Measurements from ENCODE around the gene RPS6KA2.
"Not testable (repeated sequence)": the region's sequence is repeated elsewhere in the genome, so short reads cannot be mapped to it uniquely, and the experiment has no call there.

The RPS6KA2 gene

GRCh38 chr6:166588691-166589336, 38.2 kb downstream of the RPS6KA2 start:
- no peak for DNase-seq

DNA sequence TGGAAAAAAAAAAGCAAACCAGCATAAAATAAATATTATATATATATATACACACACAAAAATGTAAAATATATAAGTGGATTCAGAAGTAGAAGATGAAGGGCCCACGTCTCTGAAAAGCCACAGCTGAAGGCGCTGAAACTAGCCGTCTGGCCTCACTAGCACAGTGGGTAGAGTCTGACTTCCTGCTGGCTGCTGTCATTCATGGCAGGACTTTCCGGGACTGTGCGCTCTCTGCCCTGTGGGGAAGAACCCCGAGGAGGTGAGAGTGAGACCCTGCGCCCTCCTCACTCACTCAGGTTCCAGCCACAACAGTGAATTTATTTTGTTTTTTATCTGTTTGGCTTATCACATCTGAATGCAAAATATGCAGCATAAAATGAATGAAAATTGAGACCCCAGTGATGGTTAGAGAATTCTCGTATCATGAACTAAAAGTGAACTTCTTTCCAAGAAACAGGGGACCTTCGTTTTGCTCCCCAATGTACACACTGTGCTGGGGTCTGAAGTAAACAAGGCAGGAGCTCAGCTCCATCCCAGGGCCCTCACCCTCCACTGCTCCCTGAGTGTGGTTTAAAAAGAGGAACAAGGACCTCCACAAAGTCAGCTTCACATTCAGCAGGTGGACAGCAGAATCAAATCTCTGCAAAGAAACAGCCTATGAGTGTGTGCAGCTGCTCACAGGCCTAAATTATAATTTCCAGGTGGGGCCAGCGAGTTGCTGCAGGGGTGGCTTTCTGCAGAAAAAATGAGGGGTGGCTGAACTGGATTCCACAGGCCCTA, 39.2 kb downstream of the RPS6KA2 start:
- no peak for DNase-seq

DNA sequence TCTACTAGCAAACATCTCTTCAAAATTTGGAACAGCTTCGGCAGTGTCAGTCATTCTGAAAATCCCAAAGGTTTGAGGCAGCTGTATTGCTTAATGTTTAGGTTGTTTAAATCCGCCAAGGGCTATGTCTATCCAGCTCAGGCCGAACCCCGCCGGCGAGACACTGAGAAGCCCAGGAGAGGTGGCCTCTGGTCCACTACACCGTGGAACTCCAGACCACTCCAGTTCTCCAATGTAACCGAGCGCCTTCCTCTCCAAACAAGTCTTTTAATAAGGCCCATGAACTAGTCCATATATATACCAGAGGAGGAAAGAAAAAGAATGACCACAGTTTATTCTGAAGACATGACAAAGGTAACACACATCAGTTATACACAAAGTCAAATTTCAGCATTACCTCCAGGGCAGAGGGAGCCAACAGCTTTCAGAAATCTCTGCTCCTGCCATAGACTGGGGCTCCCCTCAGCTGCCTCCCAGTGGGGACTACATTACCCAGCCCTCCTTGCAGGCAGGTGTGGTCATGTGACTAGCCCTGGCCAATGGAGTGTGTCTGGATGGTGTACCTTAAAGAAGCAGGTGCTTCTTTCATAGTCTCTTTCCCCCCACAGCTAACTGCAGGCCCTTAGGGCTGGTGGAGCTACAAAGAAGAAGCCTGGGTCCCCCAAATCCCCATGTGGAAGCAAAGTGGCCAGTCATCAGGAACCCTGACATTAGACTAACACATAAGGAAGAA, 40.5 kb downstream of the RPS6KA2 start, which contains the start of gene RAMACL:
Gene RAMACL, minus strand, starts transcription at position 255 of the 733 bp plus-strand sequence. Its CDS starts 201 bp downstream, at position 54.
- DNase-seq: peak; percentile 43

- DNase-seq: no peak
These were observed 42.1 kb downstream of the RPS6KA2 start for GRCh38 chr6:166584853-166585429.

GRCh38 chr6:166584155-166584554, 42.9 kb downstream of the RPS6KA2 start:
- DNase-seq: no peak

DNA sequence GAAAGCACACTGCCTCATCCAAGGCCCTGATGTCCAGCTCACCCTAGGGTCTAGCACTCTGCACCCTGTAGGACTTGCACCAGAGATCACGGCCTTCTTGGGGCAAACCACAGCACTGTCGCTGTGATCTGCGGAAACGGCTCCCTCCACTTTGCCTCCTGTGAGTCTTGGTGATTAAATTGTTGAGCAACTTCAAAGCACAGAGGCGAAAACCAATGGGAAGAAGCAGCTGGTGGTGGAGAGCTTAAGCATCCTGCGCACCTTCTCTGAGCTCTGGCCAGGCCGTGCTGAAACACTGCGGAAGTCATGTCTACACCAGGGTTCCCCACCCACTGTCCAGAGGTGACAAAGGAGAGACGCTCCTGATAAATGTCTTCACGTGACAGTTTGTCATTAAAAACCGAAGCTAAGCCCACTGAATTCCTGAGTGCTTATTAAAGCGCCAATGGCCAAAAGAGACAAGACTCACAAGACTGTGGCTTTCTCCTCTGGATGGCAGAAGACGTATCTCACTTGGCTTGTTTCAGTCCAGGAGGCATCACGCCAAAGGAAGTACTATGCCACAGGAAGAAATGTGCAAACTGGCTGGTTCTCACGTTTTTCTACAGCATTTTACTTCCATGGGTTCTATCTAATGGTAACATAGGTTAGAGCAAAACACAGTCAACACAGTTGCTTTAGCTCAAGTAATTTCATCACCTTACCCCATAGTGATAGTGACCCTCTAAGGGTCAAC, 43.7 kb downstream of the RPS6KA2 start:
- no peak for DNase-seq

DNA sequence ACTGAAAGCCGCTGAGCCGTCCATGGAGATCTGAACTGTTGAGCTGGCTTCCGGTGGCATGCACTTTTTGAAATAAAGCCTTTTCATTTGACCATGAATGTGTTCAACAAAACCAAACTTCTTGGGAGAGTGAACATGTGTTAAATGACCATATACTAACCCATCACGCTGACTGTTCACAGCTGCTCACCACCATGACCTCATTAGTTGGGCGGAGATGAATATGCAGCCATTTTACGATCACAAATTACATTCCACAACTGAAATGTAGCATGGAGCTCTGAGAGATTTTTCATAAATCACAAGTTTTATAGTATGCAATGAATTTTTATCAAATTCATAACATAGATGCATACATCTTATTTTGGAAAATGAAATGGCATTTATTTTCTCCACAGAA, 44.8 kb downstream of the RPS6KA2 start:
- no peak for DNase-seq

DNA sequence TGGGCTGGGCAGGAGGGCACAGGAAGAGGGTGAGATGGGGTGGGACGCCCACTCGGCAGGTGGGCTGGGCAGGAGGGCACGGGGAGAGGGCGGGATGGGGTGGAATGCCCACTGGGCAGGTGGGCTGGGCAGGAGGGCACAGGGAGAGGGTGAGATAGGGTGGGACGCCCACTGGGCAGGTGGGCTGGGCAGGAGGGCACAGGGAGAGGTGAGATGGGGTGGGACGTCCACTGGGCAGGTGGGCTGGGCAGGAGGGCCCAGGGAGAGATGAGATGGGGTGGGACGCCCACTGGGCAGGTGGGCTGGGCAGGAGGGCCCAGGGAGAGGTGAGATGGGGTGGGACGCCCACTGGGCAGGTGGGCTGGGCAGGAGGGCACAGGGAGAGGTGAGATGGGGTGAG, 45.2 kb downstream of the RPS6KA2 start:
- DNase-seq: not testable (repeated sequence)

GRCh38 chr6:166581091-166581511, 46.0 kb downstream of the RPS6KA2 start:
- DNase-seq: no peak

- no peak for DNase-seq
These were observed 46.7 kb downstream of the RPS6KA2 start for GRCh38 chr6:166580076-166581050.

DNA sequence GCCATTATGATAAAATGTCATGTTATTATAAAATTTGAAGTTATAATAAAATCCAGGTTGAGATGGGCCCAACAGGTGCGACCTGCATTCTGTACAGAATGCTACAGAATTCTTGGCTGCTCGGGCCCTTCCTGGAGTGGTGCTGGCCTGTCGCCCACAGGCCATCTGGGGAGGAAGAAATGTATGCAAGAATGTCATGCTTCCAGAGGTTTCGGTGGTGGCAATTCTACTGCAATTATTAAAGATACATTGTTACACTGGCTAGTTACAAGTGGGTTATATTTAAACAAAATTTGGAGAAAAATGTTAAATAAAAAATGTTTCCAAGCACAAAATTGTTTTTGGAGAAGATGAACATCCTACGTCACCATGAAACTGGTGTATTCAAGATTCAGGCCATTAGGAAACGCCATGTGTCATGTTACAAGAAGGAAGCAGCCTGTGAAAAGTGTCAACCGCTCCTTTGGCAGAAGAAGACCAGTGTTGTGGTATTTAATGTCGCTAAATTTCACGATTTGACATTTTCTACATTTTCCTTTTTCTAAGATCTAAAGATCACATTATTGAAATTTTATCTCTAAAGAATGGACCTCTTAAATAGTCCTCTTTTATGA, 47.7 kb downstream of the RPS6KA2 start:
- no peak for DNase-seq

DNA sequence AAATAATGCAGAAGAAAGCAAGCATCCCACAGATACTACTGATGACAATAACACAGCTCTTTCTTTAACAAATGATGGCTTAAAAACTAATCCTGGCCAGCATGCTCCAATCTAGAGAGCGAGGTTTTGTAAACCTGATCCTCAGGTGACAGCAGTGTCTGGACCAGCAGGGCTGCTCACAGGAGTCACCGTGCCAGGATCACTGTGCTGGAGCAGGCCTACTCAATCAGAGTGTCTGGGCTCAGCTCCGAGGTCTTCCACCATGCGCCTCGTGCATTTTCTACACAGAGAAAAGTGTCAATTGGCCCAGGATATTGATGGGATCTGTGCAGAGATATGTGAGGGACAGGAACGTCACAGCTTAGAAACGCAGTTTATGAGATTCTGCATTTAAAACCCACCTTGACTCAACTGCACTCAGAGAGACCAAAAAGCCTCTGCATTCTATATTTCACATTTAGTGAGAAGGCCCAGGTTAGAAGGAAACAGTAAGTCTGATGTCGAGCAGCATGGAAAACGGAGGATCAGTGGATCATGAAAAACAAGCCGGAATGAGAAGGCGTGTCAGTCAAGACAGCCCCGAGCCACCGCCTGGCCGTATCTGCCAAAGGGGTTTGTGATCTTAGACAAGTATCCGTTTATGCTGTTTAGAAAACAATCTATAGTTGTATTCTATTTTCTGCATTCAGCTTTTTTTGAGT, 48.4 kb downstream of the RPS6KA2 start:
- DNase-seq: no peak

DNA sequence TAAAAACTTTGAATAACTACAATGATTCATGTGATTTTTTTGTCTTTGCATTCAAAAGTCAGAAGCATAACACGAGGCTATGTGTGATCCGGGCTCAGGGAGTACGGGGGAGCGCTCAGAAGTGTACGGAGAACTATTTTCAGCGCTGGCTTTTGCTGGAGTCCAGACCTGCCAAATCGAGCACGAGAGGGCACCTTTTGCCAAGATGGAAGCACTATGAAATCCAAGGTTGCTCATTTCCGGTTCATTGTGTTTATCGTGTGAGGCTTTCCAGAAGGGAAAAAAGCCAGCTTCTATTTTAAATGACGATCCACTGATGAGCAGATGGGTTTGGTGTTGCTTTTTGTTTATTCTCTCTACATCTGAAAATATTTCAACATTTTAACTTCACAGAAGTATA, 51.8 kb downstream of the RPS6KA2 start:
- no peak for DNase-seq

DNA sequence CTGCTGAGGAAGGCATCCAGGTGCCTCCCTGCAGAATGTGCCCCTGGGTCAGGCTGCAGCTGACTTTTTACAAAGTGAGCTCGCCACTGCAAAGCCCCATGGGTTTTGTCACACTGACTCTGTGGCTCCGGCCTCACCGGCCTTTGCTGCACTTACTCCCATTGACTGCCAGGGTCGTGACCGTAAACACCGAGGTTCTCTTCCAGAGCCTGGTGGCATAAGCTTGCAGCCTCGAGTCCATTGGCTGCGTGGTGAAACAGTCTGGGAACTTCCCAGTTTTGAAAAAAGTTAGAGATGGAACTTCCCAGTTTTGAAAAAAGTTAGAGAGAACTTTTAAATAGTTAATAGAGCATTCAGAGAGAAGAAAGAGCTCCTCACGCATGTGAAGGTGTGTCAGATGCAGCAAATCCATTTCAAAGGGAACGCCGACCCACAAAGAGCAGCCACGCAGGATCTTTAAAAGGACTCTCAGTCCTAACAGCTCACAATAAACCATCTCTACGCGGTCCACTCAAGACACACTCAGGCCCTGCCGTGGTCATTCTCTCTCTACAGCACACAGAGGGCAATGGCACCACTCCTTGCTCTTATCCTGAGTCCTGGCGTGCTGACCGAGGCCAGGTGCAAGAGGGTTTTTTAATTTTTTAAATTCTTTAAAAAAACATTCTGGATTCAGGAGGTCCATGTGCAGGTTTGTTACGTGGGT, 53.4 kb downstream of the RPS6KA2 start:
- peak; percentile 39 for DNase-seq

- DNase-seq: peak; percentile 96
These were observed 54.4 kb downstream of the RPS6KA2 start for GRCh38 chr6:166572370-166573261.

GRCh38 chr6:166570929-166571713, 55.9 kb downstream of the RPS6KA2 start:
- peak; percentile 7 for DNase-seq

DNA sequence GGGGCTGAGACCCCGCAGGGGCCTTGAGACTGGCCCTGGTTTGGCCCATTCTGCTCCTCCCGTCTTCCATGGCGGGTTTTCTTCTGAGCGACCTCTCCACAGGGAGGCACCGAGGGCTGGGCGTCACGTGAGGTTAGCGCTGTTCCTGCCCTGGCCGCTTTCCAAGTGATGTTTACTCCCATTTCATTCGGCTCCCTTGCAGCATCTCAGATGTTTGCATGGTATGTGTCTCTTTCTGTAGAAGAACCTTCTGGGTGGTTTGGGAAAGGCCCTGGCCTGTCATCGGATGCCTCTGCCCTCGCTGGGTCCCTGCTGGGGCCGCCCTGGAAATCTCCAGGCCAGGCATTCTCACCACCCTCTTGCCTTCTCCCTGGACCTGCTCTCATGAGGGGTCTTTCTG, 57.8 kb downstream of the RPS6KA2 start:
- DNase-seq: no peak

DNA sequence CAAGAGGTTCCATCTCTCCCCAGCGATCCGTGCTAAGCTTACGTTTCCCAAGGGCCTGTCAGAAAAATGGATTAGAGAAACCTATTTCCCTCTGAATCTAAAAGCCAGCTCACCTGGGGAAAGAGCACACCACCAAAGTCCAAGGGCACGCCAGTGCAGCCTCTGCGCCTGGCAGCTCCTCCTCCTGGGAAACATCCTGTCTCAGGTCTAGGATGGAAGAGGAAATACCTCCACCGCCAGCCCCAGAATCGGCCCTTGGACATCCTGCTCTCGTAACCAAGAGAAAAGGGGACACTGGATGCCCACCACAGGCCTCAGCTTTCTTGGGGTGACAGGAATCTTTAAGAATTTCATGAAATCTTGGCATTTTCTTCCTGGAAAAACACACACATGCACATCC, 59.2 kb downstream of the RPS6KA2 start:
- DNase-seq: no peak

All from DMS53 (cell line).